Heart left ventricle (tissue), 13 donors: Measurements from ENCODE around the gene CTF1.
A peak's percentile ranks its signal among the peaks of the same experiment; 100 is the strongest.

Experiments
- CTCF ChIP-seq, 12 donors: fragments of 200-600 bp; sonication (generic) in 4 of 12; IDR thresholded peaks; one replicate each; pipeline versions ENCODE4 v1.5.0 to v1.8.0; 2018 to 2022; ENCODE audit warnings: antibody characterized with exemption in 12 of 12, mild to moderate bottlenecking in 5 of 12
- POLR2A ChIP-seq, 2 donors: fragments of 450-650 bp; IDR thresholded peaks; one replicate each; pipeline ENCODE4 v1.6.1; 2017; ENCODE audit warnings: antibody characterized with exemption in 2 of 2, mild to moderate bottlenecking in 2 of 2, moderate library complexity in 2 of 2
- donor health status: ischemic (EF 13 %, LVEDD 7.1; RV severe dilation, severe dysfunction).
- donor health status: DM: no; HTN: yes; CAD: no.
- donor health status: DM: no; HTN: no; CAD: no.
- donor health status: ischemic (EF 25% LVEDD 6.9; RV normal size, moderate dysfunction).
- donor health status: ischemic (EF 25% LVEDD 5.7; RV mildly dilated, moderate dysfunction).
- donor health status: ischemic (EF 35%, LVEDD 5.7; RV mildly dilated, moderate dysfunction).
- donor health status: nonischemic (EF 11% LVEDD 7.7; RV severe dilation, severe dysfunction).
- donor health status: DM: yes; HTN: yes; CAD: no.
- donor health status: PGD.
- donor health status: ischemic (EF 29% LVEDD 5.4; RV normal size, mild dysfunction).
- donor health status: nonischemic (EF 23%, LVEDD 6.1; RV moderate dilation, normal function).

DNA sequence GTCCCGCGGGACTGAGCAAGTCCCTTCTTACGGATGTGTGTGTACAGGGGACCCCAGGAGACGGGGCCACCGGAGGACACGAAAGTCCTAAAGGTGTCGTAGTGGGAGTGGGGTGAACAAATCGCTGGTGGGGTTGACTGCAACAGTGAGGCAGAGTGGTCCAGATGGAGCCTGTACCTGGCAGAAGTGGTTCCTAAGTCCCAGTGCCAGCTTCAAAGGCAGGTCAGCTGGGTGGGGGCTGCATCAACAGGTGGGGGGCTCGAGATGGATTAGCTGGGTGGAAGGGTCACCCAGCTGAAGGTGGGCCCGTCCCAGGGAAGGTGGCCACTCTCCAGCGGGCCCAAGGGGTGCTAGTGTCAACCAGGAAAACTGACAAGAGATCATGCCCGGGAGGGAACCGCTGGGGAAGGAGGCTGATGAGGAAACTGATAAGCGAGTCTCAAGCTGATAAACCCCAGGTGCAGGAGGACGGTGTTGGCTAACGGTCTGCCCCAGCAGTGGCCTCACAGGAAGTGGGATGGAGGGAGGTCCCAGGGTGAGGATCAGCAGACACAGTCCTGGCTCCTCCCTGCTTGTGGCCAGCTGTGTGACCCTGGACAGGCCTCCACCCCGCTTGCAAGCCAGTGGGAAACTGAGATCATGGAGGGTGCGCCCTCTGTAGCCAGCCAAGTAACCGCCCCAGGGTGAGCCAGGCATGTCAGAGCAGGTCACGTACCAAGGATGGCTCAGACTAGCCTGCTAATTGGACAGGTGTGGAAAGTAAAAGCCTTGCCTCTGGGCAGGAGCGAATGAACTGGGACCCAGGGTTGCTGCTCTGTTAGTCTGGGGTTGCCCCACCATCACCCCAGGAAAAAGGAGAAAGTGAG is 53.5 kb downstream of the CTF1 start:
- TF ChIP-seq CTCF (IDR thresholded peaks at IDR 0.05) (peak in 1 of 12 donors; percentile 16), POLR2A (IDR thresholded peaks at IDR 0.05) (peak in 1 of 2 donors; percentile 66)
